A549 (cell line): Measurements from ENCODE around the gene TRAPPC1. TPM values are rescaled to one million over a fixed set of nuclear protein-coding genes. Genes with fewer than 3 reads are reported as not detected.

Experiments
- ATAC-seq, 2 experiments: fragments of 200-7000 bp in 1 of 2; fragments of >200 bp in 1 of 2; cut with Nextera tagmentation in 1 of 2; cut with Tn5 transposase in 1 of 2; 3 replicates each; pipeline versions ENCODE4 v1.8.0 to v1.9.1; 2018 to 2020; ENCODE audit warnings: mild to moderate bottlenecking in 1 of 2, moderate library complexity in 1 of 2
- CTCF ChIA-PET: fragments of 300-600 bp; sonication (Branson Sonifier 250); formaldehyde crosslinking; extraction: SDS; loops from one replicate; lab custom pipeline; 2021; ENCODE audit warnings: antibody characterized with exemption, inconsistent platforms; lab: Yijun Ruan, JAX
- POLR2A ChIA-PET: fragments of 350-600 bp; formaldehyde crosslinking; extraction: SDS; loops from one replicate; lab custom pipeline; 2021; ENCODE audit warnings: antibody characterized with exemption, inconsistent platforms; lab: Yijun Ruan, JAX
- DNase-seq, 2 experiments: peaks; one replicate each; pipeline versions ENCODE4 v3.0.0 to v3.0.0-alpha.2; 2011 to 2016; ENCODE audit warnings: low read depth in 1 of 2, low spot score in 1 of 2
- FAIRE-seq: peaks from 2 replicates; lab custom pipeline; 2011; peaks lifted over from hg19 to GRCh38; lab: Jason Lieb, UNC
- H3K27ac ChIP-seq, 2 experiments: fragments of >200 bp; sonication (Bioruptor Twin); formaldehyde crosslinking; 3 replicates each; pipeline ENCODE4 v1.5.1; 2016 to 2017
- H3K4me1 ChIP-seq: fragments of >200 bp; sonication (Bioruptor Twin); formaldehyde crosslinking; 3 replicates; pipeline ENCODE4 v1.6.1; 2016
- H3K4me2 ChIP-seq: fragments of >200 bp; sonication (Bioruptor Twin); formaldehyde crosslinking; 3 replicates; pipeline ENCODE4 v1.6.1; 2016
- H3K4me3 ChIP-seq: fragments of >200 bp; sonication (Bioruptor Twin); formaldehyde crosslinking; 3 replicates; pipeline ENCODE4 v1.5.1; 2016
- H3K9me3 ChIP-seq: fragments of >200 bp; sonication (Bioruptor Twin); formaldehyde crosslinking; 3 replicates; pipeline ENCODE4 v1.6.1; 2016
- CBX2 ChIP-seq: fragments of 200-600 bp; sonication (generic); IDR thresholded peaks from 2 replicates; pipeline ENCODE4 v1.6.1; 2016; ENCODE audit warnings: low read depth, mild to moderate bottlenecking, borderline replicate concordance
- EHF ChIP-seq: fragments of 250-450 bp; sonication (Bioruptor Pico); IDR thresholded peaks from 2 replicates; pipeline ENCODE4 v1.5.0; 2020; ENCODE audit warnings: mild to moderate bottlenecking
- EP300 ChIP-seq, 2 experiments: fragments of >200 bp; sonication (Bioruptor Twin); formaldehyde crosslinking; IDR thresholded peaks; 2 replicates in 1 of 2; 3 replicates in 1 of 2; pipeline ENCODE4 v1.6.1; 2016 to 2017
- FOSB ChIP-seq: fragments of 250-450 bp; sonication (Bioruptor Pico); IDR thresholded peaks from 2 replicates; pipeline ENCODE4 v1.5.0; 2020; ENCODE audit warnings: mild to moderate bottlenecking, moderate library complexity
- FOSL2 ChIP-seq, 2 experiments: fragments of 450-650 bp in 1 of 2; fragments of >200 bp in 1 of 2; sonication (Bioruptor Twin) in 1 of 2; formaldehyde crosslinking; IDR thresholded peaks; 2 replicates each; pipeline versions ENCODE4 v1.5.0 to v1.6.1; 2016 to 2020; ENCODE audit warnings: mild to moderate bottlenecking in 1 of 2, moderate library complexity in 1 of 2
- FOXS1 ChIP-seq: fragments of 250-450 bp; sonication (Bioruptor Pico); IDR thresholded peaks from 2 replicates; pipeline ENCODE4 v1.5.0; 2020; ENCODE audit warnings: mild to moderate bottlenecking, moderate library complexity
- HDAC2 ChIP-seq: fragments of 200-600 bp; sonication (generic); IDR thresholded peaks from 2 replicates; pipeline ENCODE4 v1.6.1; 2016
- HEYL ChIP-seq: fragments of 250-450 bp; sonication (Bioruptor Pico); IDR thresholded peaks from 2 replicates; pipeline ENCODE4 v1.8.0; 2021; ENCODE audit warnings: mild to moderate bottlenecking, moderate library complexity
- HMGXB4 ChIP-seq: fragments of 250-450 bp; sonication (Bioruptor Pico); IDR thresholded peaks from 2 replicates; pipeline ENCODE4 v1.5.0; 2021; ENCODE audit warnings: mild to moderate bottlenecking, moderate library complexity, borderline replicate concordance
- HOXA7 ChIP-seq: fragments of 250-450 bp; sonication (Bioruptor Pico); IDR thresholded peaks from 2 replicates; pipeline ENCODE4 v1.5.0; 2020; ENCODE audit warnings: mild to moderate bottlenecking, moderate library complexity
- HOXB13 ChIP-seq: fragments of 250-450 bp; sonication (Bioruptor Pico); IDR thresholded peaks from 2 replicates; pipeline ENCODE4 v1.5.0; 2020; ENCODE audit warnings: low read depth, mild to moderate bottlenecking, moderate library complexity
- JUNB ChIP-seq: fragments of >200 bp; sonication (Bioruptor Twin); formaldehyde crosslinking; IDR thresholded peaks from 2 replicates; pipeline ENCODE4 v1.6.1; 2016
- KDM5A ChIP-seq: fragments of 200-600 bp; sonication (generic); IDR thresholded peaks from 2 replicates; pipeline ENCODE4 v1.6.1; 2016; ENCODE audit warnings: antibody characterized with exemption, mild to moderate bottlenecking
- MAX ChIP-seq: IDR thresholded peaks from 2 replicates; pipeline ENCODE4 v1.6.1; 2012
- MYC ChIP-seq: IDR thresholded peaks from 2 replicates; pipeline ENCODE4 v1.6.1; 2012; ENCODE audit warnings: mild to moderate bottlenecking, inconsistent platforms, low read length, improper control_type of control experiment, borderline replicate concordance
- PHF8 ChIP-seq: fragments of 200-600 bp; sonication (generic); IDR thresholded peaks from 2 replicates; pipeline ENCODE4 v1.6.1; 2016; ENCODE audit warnings: low read depth, mild to moderate bottlenecking, antibody characterized with exemption, moderate library complexity, borderline replicate concordance
- RNF2 ChIP-seq: fragments of 200-600 bp; sonication (generic); IDR thresholded peaks from 2 replicates; pipeline ENCODE4 v1.6.1; 2016; ENCODE audit warnings: low read depth, mild to moderate bottlenecking, antibody characterized with exemption, moderate library complexity, borderline replicate concordance
- TP53 ChIP-seq: fragments of 250-450 bp; sonication (Bioruptor Pico); IDR thresholded peaks from 2 replicates; pipeline ENCODE4 v1.5.0; 2021; ENCODE audit warnings: mild to moderate bottlenecking, moderate library complexity
- ZC3H11A ChIP-seq: fragments of 450-650 bp; IDR thresholded peaks from 2 replicates; pipeline ENCODE4 v1.6.1; 2014; ENCODE audit warnings: antibody characterized with exemption, mild to moderate bottlenecking
- WGBS: methylation state at CpG from one replicate; pipeline ENCODE4 v1.1.6; 2017; ENCODE audit errors: missing lambda C conversion rate; 5-methylcytosine and 5-hydroxymethylcytosine counted together
- polyA plus RNA-seq, 4 experiments: library from polyadenylated mRNA; depleted of rRNA in 3 of 4; stranded (reverse); fragments of >200 nt; fragmentation: RNase III in 1 of 4; extraction: RNeasy Plus Mini Kit Qiagen cat#74134 plus additional on column Dnase treatment in 1 of 4; gene quantifications; 2 replicates in 3 of 4; 3 replicates in 1 of 4; pipeline ENCODE4 v1.2.3, GENCODE V29; 2011 to 2017
- TF ChIP-seq, protein P1 (sequence below): IDR thresholded peaks from 2 replicates; pipeline ENCODE4 v1.6.1; 2012; ENCODE audit warnings: low read depth, borderline replicate concordance
- TF ChIP-seq, protein P2 (sequence below): fragments of 200-600 bp; sonication (generic); IDR thresholded peaks from 2 replicates; pipeline ENCODE4 v1.6.1; 2016; ENCODE audit warnings: antibody characterized with exemption, mild to moderate bottlenecking, moderate library complexity

TRAPPC1 gene
- polyA plus RNA-seq, 2 of the 4 experiments (the other 2 are of a cell fraction), result 200 to 328 TPM

DNA sequence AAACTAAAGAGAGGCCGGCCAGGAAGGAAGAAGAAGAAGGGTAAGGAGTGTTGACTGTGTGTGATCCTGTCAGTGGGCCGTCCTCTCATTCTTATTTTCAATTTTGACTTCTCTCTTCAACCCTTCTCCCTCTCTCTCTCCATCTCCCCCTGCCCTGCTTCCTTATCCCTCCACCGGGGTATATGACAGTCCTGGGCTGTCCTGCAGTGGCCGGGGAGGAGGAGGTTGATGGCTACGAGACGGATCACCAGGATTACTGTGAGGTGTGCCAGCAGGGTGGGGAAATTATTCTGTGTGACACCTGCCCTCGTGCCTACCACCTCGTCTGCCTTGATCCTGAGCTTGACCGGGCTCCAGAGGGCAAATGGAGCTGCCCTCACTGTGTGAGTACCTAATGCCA lies 37.5 kb downstream of the TRAPPC1 start:
- ChIA-PET POLR2A (no interaction called here), CTCF (interaction anchor here (0.8 to 15.1 kb wide), 7 partner anchors 17 to 163 kb away, joined by 3 to 339 read pairs (median 5); no protein-coding TSS in a partner anchor)
- H3K9me3 ChIP-seq, result no peaks in the 10 kb centered on the region
- H3K4me3 ChIP-seq, result no peak overlapping the region
- TF ChIP-seq HOXB13 (CRISPR knock-in tag) (no peak), TP53 (CRISPR knock-in tag) (no peak), EHF (CRISPR knock-in tag) (no peak), FOSB (no peak), KDM5A (no peak), PHF8 (no peak), FOXS1 (CRISPR knock-in tag) (no peak), EP300 (IDR thresholded peaks at IDR 0.05) (no peak), FOSL2 (IDR thresholded peaks at IDR 0.05) (no peak), FOSL2 (CRISPR knock-in tag; IDR thresholded peaks at IDR 0.05) (no peak), MAX (no peak), RNF2 (no peak), HMGXB4 (CRISPR knock-in tag) (no peak), JUNB (no peak), ZC3H11A (no peak)
- no peak for DNase-seq
- 90% methylated on average over 9 of the region's 9 CpGs for WGBS
- peaks cover 8% of the 10 kb centered on the region for H3K4me1 ChIP-seq
- no peak for FAIRE-seq
- H3K4me2 ChIP-seq, result no peak overlapping the region
- H3K27ac ChIP-seq, result no peak overlapping the region
- no peak for ATAC-seq

- WGBS, result 89% methylated on average over 13 of the region's 15 CpGs
- Histone ChIP-seq H3K4me1 (peaks cover 17% of the 10 kb centered on the region), H3K9me3 (no peaks in the 10 kb centered on the region), H3K4me2 (no peak overlapping the region), H3K27ac (no peak overlapping the region), H3K4me3 (no peak overlapping the region)
- ChIA-PET POLR2A (no interaction called here), CTCF (interaction anchor here (1.1 to 2.2 kb wide), 4 partner anchors 20 to 97 kb away, joined by 3 to 5 read pairs (median 5); no protein-coding TSS in a partner anchor)
- no peak for ATAC-seq
- no peak for FAIRE-seq
- TF ChIP-seq, protein P1, sequence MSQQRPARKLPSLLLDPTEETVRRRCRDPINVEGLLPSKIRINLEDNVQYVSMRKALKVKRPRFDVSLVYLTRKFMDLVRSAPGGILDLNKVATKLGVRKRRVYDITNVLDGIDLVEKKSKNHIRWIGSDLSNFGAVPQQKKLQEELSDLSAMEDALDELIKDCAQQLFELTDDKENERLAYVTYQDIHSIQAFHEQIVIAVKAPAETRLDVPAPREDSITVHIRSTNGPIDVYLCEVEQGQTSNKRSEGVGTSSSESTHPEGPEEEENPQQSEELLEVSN, result no peak
- TF ChIP-seq HOXA7 (CRISPR knock-in tag) (no peak), HEYL (no peak), HDAC2 (no peak), FOXS1 (CRISPR knock-in tag) (no peak), MYC (no peak), CBX2 (no peak), TP53 (CRISPR knock-in tag) (no peak), HOXB13 (CRISPR knock-in tag) (no peak)
- TF ChIP-seq, protein P2, sequence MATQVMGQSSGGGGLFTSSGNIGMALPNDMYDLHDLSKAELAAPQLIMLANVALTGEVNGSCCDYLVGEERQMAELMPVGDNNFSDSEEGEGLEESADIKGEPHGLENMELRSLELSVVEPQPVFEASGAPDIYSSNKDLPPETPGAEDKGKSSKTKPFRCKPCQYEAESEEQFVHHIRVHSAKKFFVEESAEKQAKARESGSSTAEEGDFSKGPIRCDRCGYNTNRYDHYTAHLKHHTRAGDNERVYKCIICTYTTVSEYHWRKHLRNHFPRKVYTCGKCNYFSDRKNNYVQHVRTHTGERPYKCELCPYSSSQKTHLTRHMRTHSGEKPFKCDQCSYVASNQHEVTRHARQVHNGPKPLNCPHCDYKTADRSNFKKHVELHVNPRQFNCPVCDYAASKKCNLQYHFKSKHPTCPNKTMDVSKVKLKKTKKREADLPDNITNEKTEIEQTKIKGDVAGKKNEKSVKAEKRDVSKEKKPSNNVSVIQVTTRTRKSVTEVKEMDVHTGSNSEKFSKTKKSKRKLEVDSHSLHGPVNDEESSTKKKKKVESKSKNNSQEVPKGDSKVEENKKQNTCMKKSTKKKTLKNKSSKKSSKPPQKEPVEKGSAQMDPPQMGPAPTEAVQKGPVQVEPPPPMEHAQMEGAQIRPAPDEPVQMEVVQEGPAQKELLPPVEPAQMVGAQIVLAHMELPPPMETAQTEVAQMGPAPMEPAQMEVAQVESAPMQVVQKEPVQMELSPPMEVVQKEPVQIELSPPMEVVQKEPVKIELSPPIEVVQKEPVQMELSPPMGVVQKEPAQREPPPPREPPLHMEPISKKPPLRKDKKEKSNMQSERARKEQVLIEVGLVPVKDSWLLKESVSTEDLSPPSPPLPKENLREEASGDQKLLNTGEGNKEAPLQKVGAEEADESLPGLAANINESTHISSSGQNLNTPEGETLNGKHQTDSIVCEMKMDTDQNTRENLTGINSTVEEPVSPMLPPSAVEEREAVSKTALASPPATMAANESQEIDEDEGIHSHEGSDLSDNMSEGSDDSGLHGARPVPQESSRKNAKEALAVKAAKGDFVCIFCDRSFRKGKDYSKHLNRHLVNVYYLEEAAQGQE, result no peak
- no peak for DNase-seq
Observed at GRCh38 chr17:7893187-7893880, 38.4 kb downstream of the TRAPPC1 start.
